Duodenal mucosa (tissue), 2 donors: ENCODE results near the gene HOXA2.
A peak's percentile ranks its signal among the peaks of the same experiment; 100 is the strongest.

ENCODE experiments used
- H3K27ac ChIP-seq: one replicate; pipeline ENCODE4 v1.7.0; 2013; ENCODE audit warnings: low read depth, low read length
- H3K27me3 ChIP-seq, 2 donors: one replicate each; pipeline ENCODE4 v1.7.0; 2013; ENCODE audit warnings: low read length in 2 of 2, control low read depth in 1 of 2; ENCODE audit not compliant: insufficient read depth in 2 of 2, control insufficient read depth in 1 of 2
- H3K36me3 ChIP-seq, 2 donors: one replicate each; pipeline ENCODE4 v1.7.0; 2013; ENCODE audit warnings: low read length in 2 of 2, control low read depth in 1 of 2; ENCODE audit not compliant: insufficient read depth in 2 of 2, control insufficient read depth in 1 of 2
- H3K4me1 ChIP-seq, 2 donors: one replicate each; pipeline ENCODE4 v1.7.0; 2013; ENCODE audit warnings: low read length in 2 of 2, control low read depth in 1 of 2; ENCODE audit not compliant: insufficient read depth in 2 of 2, control insufficient read depth in 1 of 2
- H3K4me3 ChIP-seq, 2 donors: one replicate each; pipeline ENCODE4 v1.7.0; 2013; ENCODE audit warnings: low read length in 2 of 2, low read depth in 1 of 2
- H3K9ac ChIP-seq, 2 donors: one replicate each; pipeline ENCODE4 v1.7.0; 2013; ENCODE audit warnings: low read length in 2 of 2, low read depth in 1 of 2
- H3K9me3 ChIP-seq, 2 donors: one replicate each; pipeline ENCODE4 v1.7.0; 2013; ENCODE audit warnings: low read length in 2 of 2, control low read depth in 1 of 2; ENCODE audit not compliant: control insufficient read depth in 1 of 2

HOXA2 gene

GRCh38 chr7:27111042-27111750 lies 8.7 kb upstream of the HOXA2 start:
- peaks cover 0 to 3% of the 10 kb centered on the region in 2 donors for H3K27me3 ChIP-seq
- peak overlapping the region; percentile 1 to 37 for H3K4me3 ChIP-seq
- no peaks in the 10 kb centered on the region for H3K36me3 ChIP-seq
- peaks cover 0 to 22% of the 10 kb centered on the region in 2 donors for H3K4me1 ChIP-seq
- no peak overlapping the region for H3K9ac ChIP-seq
- H3K27ac ChIP-seq = peak overlapping the region; percentile 64
- H3K9me3 ChIP-seq = no peaks in the 10 kb centered on the region

DNA sequence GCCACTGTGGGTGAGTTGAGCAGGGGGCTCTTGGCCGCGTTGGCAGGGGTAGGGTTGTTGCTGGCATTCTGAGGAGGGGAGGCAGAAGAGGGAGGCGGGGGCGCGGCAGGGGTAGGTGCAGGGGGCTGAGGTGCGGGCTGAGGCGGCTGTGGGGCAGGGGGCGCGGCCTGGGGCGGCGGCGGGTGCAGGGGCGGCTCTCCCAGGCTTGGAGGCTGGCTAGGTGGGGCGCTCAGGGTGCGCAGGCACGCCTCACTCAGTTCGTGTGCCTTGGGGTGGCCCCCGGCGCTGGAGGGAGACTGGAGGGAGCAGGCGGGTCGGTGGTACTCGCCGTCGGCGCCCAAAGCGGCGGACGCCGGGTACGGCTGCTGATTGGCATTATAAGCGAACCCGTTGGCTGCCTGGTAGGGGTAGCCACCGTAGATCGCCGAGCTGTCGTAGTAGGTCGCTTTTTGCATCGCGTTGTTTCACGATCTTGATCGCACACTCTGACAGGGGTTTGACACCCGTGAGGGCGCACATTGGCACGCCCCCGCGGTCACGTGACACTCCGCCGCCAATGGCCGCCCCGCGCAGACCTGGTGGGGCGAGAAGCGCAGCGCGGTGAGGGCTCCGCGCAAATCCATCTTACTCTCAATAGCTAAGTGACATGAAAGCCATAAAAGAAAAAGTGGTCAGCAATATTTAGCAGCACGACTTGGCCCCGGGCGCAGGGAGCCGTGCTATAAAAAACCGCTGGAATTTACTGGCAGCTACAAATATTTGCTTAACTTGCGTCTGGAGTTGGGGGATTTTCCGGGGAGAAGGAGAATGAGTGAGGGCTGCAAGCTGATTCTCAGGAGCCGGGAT lies 7.9 kb upstream of the HOXA2 start:
- Histone ChIP-seq H3K36me3 (no peaks in the 10 kb centered on the region), H3K9ac (peak overlapping the region in 1 of 2 donors; percentile 18), H3K27me3 (peaks cover 3 to 5% of the 10 kb centered on the region in 2 donors), H3K4me1 (peaks cover 0 to 20% of the 10 kb centered on the region in 2 donors), H3K9me3 (no peaks in the 10 kb centered on the region), H3K27ac (peak overlapping the region; percentile 64), H3K4me3 (peak overlapping the region in 1 of 2 donors; percentile 1)

- H3K4me3 ChIP-seq = no peak overlapping the region
- peaks cover 0 to 14% of the 10 kb centered on the region in 2 donors for H3K4me1 ChIP-seq
- peaks cover 3 to 8% of the 10 kb centered on the region in 2 donors for H3K27me3 ChIP-seq
- no peaks in the 10 kb centered on the region for H3K9me3 ChIP-seq
- H3K9ac ChIP-seq = no peak overlapping the region
- H3K36me3 ChIP-seq = no peaks in the 10 kb centered on the region
- H3K27ac ChIP-seq = peak overlapping the region; percentile 75
These were observed 7.1 kb upstream of the HOXA2 start for GRCh38 chr7:27109466-27110185.

GRCh38 chr7:27108390-27109127 lies 6.1 kb upstream of the HOXA2 start:
- peaks cover 0 to 9% of the 10 kb centered on the region in 2 donors for H3K4me1 ChIP-seq
- peak overlapping the region; percentile 75 for H3K27ac ChIP-seq
- H3K9ac ChIP-seq = peak overlapping the region in 1 of 2 donors; percentile 6
- H3K36me3 ChIP-seq = no peaks in the 10 kb centered on the region
- H3K9me3 ChIP-seq = no peaks in the 10 kb centered on the region
- peak overlapping the region in 1 of 2 donors; percentile 17 for H3K4me3 ChIP-seq
- H3K27me3 ChIP-seq = peaks cover 11 to 18% of the 10 kb centered on the region in 2 donors

DNA sequence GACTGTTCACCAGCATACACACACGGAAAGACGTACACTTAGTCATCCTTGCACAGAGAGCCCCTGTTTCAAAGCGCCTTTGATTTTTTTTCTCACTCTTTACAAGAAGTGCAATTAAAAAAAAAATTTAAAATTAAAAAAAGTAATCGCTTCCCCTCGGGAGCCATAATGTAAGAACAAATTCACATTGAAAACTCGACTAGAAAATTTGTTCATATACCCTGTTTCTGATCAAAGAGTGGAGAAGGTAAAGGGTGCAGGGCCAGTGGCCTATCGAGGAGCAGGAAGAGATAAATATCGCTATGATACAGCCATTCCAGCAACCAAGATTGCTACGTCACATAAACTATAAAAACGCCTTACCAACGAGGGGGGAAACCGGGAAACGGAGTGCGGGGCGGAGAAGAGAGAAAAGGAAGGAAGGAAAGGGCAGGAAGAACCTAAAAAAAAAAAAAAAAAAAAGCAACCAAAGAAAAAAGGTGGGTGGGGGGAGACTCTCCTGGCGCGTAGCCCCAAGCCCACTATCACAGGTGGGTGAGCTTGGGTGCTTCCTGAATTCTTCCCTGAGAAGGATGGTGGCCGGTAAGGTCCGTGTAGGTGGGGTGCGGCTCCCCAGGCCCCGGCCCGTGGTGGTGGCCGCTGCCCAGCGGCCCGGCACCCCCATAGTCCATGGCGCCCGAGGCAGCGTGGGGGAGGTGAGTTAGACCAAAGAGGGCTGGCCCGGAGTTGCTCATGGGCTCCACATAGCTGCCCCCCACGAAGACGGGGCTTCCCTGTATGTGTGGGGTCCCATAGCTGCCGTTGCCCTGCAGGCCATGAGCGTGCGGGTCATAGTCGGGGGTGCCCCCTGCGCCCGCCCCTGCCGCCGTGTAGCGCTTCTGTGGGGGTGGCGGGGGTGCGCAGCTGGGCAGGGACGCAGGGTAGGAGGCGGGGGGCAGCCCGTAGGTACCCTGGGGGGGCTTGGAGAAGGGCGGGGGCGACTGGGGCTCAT lies 5.2 kb upstream of the HOXA2 start:
- H3K4me3 ChIP-seq = peak overlapping the region; percentile 17 to 21
- peak overlapping the region in 1 of 2 donors; percentile 37 for H3K9ac ChIP-seq
- peaks cover 17 to 27% of the 10 kb centered on the region in 2 donors for H3K27me3 ChIP-seq
- no peaks in the 10 kb centered on the region for H3K36me3 ChIP-seq
- peaks cover 2 to 5% of the 10 kb centered on the region in 2 donors for H3K4me1 ChIP-seq
- H3K27ac ChIP-seq = peak overlapping the region; percentile 75
- no peaks in the 10 kb centered on the region for H3K9me3 ChIP-seq

GRCh38 chr7:27106901-27107240 lies 4.4 kb upstream of the HOXA2 start:
- Histone ChIP-seq H3K27me3 (peaks cover 23 to 33% of the 10 kb centered on the region in 2 donors), H3K27ac (peak overlapping the region; percentile 58), H3K4me3 (peak overlapping the region in 1 of 2 donors; percentile 0), H3K9me3 (no peaks in the 10 kb centered on the region), H3K9ac (peak overlapping the region in 1 of 2 donors; percentile 33), H3K36me3 (no peaks in the 10 kb centered on the region), H3K4me1 (peaks cover 4 to 8% of the 10 kb centered on the region in 2 donors)

DNA sequence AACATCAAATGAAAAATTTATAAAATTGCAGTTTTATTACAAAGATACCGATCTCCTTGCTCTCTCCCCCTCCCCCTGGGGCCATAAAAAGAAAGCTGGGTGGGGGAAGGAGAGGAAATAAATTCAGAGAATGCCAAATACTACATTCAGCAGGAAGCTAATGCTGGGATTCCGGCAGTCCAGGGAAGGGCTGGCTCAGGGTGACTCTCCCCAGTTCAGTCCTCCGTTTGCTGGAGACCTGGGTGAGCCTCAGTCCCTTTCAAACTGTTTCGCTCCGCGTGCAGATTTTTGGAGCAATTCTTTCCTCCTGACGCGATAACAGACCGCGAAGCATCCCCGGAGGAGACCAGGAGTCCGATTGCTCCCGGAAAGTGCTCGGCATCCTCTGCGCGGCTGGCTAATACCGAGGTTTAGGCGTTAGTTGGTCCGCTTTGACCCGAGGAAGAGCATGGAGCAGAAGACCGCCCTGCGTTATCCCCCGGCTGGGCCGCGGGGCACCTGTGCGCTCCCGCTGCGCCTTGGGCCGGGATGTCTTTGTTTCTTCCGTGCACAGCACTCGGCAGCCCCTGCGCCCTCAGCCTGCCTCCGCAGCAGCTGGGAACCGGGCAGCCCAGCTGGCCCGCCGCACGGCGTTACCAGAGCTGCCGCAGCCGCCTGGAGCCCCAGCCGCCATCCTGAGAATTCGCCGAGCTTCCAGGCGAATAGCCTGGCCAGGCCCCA lies 3.9 kb upstream of the HOXA2 start:
- Histone ChIP-seq H3K9me3 (no peaks in the 10 kb centered on the region), H3K4me1 (peaks cover 4 to 8% of the 10 kb centered on the region in 2 donors), H3K36me3 (no peaks in the 10 kb centered on the region), H3K9ac (peak overlapping the region; percentile 33 to 47), H3K27me3 (peaks cover 29 to 39% of the 10 kb centered on the region in 2 donors), H3K27ac (peak overlapping the region; percentile 58), H3K4me3 (peak overlapping the region in 1 of 2 donors; percentile 57)

- no peaks in the 10 kb centered on the region for H3K36me3 ChIP-seq
- H3K27me3 ChIP-seq = peaks cover 37 to 47% of the 10 kb centered on the region in 2 donors
- H3K27ac ChIP-seq = peak overlapping the region; percentile 22
- no peak overlapping the region for H3K4me3 ChIP-seq
- H3K9me3 ChIP-seq = no peaks in the 10 kb centered on the region
- peak overlapping the region in 1 of 2 donors; percentile 33 for H3K9ac ChIP-seq
- H3K4me1 ChIP-seq = peaks cover 4 to 8% of the 10 kb centered on the region in 2 donors
These were observed 3.0 kb upstream of the HOXA2 start for GRCh38 chr7:27105301-27106031.
